A673 (cell line): ENCODE measurements around the gene NKD1. TPM values are rescaled to one million over a fixed set of nuclear protein-coding genes. Genes with fewer than 3 reads are reported as not detected.

Experiments
- BruUV-seq: library from RNA; stranded (reverse); fragments of 400-500 nt; replicated peaks from 2 replicates; lab custom pipeline; 2021; lab: Mats Ljungman, UMichigan
- CTCF ChIA-PET: fragments of 300-600 bp; sonication (Branson Sonifier 250); formaldehyde crosslinking; loops from one replicate; lab custom pipeline; 2022; ENCODE audit warnings: antibody characterized with exemption; lab: Charles Lee
- POLR2A ChIA-PET: fragments of 300-600 bp; sonication (Branson Sonifier 250); formaldehyde crosslinking; loops from one replicate; lab custom pipeline; 2022; ENCODE audit warnings: antibody characterized with exemption; ENCODE audit not compliant: low non-redundant PET; lab: Charles Lee
- DNase-seq: peaks from one replicate; pipeline ENCODE4 v3.0.0-alpha.2; 2015; ENCODE audit warnings: low spot score
- H3K27ac ChIP-seq: fragments of 200-600 bp; sonication (generic); 2 replicates; pipeline ENCODE4 v1.5.1; 2016; ENCODE audit warnings: mixed run types, low read depth, mild to moderate bottlenecking, mixed read lengths, antibody characterized with exemption, low read length; ENCODE audit not compliant: poor library complexity, severe bottlenecking
- H3K27me3 ChIP-seq: fragments of 200-600 bp; sonication (generic); replicated peaks from 2 replicates; pipeline ENCODE4 v1.6.1; 2017; ENCODE audit warnings: mixed run types, low read depth, mild to moderate bottlenecking, mixed read lengths, antibody characterized with exemption, low read length; ENCODE audit not compliant: insufficient read depth, poor library complexity
- H3K36me3 ChIP-seq: fragments of 200-600 bp; sonication (generic); 2 replicates; pipeline ENCODE4 v1.6.1; 2016; ENCODE audit warnings: mixed run types, mild to moderate bottlenecking, mixed read lengths, antibody characterized with exemption, low read length; ENCODE audit not compliant: insufficient read depth, poor library complexity, severe bottlenecking
- H3K4me1 ChIP-seq: fragments of 200-600 bp; sonication (generic); 2 replicates; pipeline ENCODE4 v1.6.1; 2017; ENCODE audit warnings: mixed run types, mild to moderate bottlenecking, mixed read lengths, antibody characterized with exemption, low read length; ENCODE audit not compliant: insufficient read depth, poor library complexity, severe bottlenecking
- H3K4me3 ChIP-seq: fragments of 200-600 bp; sonication (generic); 2 replicates; pipeline ENCODE4 v1.5.1; 2016; ENCODE audit warnings: low read depth, mixed run types, mild to moderate bottlenecking, mixed read lengths, low read length; ENCODE audit not compliant: poor library complexity, severe bottlenecking
- H3K9me3 ChIP-seq: fragments of 200-600 bp; sonication (generic); 2 replicates; pipeline ENCODE4 v1.6.1; 2016; ENCODE audit warnings: mixed run types, low read depth, mild to moderate bottlenecking, mixed read lengths, antibody characterized with exemption, low read length; ENCODE audit not compliant: poor library complexity, severe bottlenecking
- EZH2 ChIP-seq: fragments of 200-600 bp; sonication (generic); IDR thresholded peaks from 2 replicates; pipeline ENCODE4 v1.6.1; 2017; ENCODE audit warnings: borderline replicate concordance, low read depth, mild to moderate bottlenecking, mixed read lengths, antibody characterized with exemption, low read length; ENCODE audit not compliant: poor library complexity, severe bottlenecking
- intact Hi-C: fragments of 100-400 bp; cut with micrococcal nuclease; formaldehyde crosslinking; loops from one replicate; pipeline ENCODE4 v1.10.0; 2022; ENCODE audit not compliant: unreplicated experiment
- total RNA-seq: library from RNA; stranded (reverse); gene quantifications from 2 replicates; pipeline ENCODE4 v1.2.3, GENCODE V29; 2021
- TF ChIP-seq, protein P1 (sequence below): fragments of 300-800, 200-600 bp; sonication (generic); conservative IDR thresholded peaks from 2 replicates; pipeline ENCODE4 v1.5.1; 2017; ENCODE audit warnings: low read depth, mild to moderate bottlenecking, antibody characterized with exemption, low read length, moderate library complexity, mixed read lengths

Gene NKD1
- total RNA-seq, 1 experiment from 2014 or later, result 1.1 TPM

DNA sequence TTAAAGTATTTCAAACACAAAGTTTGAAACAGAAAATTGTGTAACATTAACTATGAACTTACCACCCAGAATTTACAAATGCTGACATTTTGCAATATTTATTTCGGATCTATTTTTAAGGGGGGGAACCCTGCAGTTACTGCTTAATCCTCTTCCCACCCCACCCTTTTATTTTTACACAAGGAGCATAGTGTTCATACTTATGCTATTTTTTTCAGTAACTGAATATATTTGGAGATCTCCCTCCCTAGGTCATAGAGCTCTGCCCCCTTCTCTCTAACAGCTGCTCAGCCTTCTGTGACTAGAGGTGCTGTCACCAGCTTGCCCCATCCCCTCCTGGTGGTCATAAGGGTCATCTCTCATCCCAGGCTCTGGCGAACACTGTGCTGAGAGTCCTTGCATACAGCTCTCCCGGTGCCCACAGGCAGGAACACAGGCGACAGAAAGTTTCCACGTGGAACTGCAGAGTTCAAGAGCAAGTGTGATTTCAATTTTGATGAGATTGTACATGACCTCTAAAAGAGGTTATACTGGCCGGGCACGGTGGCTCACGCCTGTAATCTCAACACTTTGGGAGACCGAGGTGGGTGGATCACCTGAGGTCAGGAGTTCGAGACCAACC lies 88.7 kb downstream of the NKD1 start:
- no peaks in the 10 kb centered on the region for H3K27me3 ChIP-seq
- ChIA-PET POLR2A (no interaction called here), CTCF (no interaction called here)
- no peak overlapping the region for H3K27ac ChIP-seq
- H3K4me1 ChIP-seq, result no peaks in the 10 kb centered on the region
- no peak overlapping the region for H3K4me3 ChIP-seq
- no peak for DNase-seq
- intact Hi-C loops, result no loop called here
- no TSS peak for BruUV-seq
- TF ChIP-seq EZH2, result no peak
- TF ChIP-seq, protein P1, sequence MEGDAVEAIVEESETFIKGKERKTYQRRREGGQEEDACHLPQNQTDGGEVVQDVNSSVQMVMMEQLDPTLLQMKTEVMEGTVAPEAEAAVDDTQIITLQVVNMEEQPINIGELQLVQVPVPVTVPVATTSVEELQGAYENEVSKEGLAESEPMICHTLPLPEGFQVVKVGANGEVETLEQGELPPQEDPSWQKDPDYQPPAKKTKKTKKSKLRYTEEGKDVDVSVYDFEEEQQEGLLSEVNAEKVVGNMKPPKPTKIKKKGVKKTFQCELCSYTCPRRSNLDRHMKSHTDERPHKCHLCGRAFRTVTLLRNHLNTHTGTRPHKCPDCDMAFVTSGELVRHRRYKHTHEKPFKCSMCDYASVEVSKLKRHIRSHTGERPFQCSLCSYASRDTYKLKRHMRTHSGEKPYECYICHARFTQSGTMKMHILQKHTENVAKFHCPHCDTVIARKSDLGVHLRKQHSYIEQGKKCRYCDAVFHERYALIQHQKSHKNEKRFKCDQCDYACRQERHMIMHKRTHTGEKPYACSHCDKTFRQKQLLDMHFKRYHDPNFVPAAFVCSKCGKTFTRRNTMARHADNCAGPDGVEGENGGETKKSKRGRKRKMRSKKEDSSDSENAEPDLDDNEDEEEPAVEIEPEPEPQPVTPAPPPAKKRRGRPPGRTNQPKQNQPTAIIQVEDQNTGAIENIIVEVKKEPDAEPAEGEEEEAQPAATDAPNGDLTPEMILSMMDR, result no peak
- no peaks in the 10 kb centered on the region for H3K36me3 ChIP-seq
- no peaks in the 10 kb centered on the region for H3K9me3 ChIP-seq

DNA sequence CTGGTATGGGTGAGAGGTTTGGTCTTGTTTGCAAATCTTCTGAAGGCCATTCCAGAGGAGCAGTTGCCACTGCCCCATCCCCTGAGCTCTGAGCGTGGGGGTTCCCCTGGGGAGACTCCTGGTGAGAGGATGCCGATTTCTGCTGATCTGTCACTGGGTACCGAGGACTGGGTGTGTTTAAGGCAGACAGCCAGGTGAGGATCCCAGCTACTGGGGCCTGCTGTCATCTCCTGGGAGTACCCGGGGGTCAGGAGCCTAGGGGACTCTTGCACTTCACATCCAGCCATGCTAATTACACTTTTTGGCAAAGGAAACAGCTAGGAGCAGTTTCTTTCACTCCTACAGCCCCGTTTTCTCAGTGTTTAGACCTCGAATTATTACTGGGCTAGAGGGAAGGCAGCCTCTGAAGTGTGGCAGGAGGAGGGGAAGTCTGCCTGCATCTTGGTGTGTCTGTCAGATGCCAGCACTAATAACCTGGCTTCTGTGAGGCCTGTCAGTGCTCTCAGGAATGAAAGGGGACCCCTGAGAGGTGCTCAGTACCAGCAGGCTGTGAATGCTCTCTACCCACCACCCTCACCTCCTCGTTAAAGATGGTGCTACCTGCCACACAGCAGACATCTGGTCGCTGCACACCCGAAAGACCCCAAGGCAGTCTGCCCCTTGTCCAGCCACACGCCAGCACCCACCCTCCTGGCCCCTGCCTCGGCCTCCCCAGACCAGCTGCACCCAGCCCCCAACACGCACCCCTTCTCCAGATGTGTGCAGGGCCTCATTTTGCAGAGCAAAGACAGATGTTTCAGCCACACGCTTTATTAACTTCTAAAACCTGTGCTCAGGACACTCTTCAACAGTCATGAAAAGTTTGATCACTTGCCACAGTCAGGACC lies 89.8 kb downstream of the NKD1 start:
- Histone ChIP-seq H3K36me3 (no peaks in the 10 kb centered on the region), H3K9me3 (no peaks in the 10 kb centered on the region), H3K4me3 (no peak overlapping the region), H3K27ac (no peak overlapping the region), H3K27me3 (no peaks in the 10 kb centered on the region), H3K4me1 (no peaks in the 10 kb centered on the region)
- ChIA-PET POLR2A (no interaction called here), CTCF (no interaction called here)
- DNase-seq, result no peak
- intact Hi-C loops, result no loop called here
- TF ChIP-seq EZH2, result no peak
- TF ChIP-seq, protein P1, result no peak
- BruUV-seq, result no TSS peak

DNA sequence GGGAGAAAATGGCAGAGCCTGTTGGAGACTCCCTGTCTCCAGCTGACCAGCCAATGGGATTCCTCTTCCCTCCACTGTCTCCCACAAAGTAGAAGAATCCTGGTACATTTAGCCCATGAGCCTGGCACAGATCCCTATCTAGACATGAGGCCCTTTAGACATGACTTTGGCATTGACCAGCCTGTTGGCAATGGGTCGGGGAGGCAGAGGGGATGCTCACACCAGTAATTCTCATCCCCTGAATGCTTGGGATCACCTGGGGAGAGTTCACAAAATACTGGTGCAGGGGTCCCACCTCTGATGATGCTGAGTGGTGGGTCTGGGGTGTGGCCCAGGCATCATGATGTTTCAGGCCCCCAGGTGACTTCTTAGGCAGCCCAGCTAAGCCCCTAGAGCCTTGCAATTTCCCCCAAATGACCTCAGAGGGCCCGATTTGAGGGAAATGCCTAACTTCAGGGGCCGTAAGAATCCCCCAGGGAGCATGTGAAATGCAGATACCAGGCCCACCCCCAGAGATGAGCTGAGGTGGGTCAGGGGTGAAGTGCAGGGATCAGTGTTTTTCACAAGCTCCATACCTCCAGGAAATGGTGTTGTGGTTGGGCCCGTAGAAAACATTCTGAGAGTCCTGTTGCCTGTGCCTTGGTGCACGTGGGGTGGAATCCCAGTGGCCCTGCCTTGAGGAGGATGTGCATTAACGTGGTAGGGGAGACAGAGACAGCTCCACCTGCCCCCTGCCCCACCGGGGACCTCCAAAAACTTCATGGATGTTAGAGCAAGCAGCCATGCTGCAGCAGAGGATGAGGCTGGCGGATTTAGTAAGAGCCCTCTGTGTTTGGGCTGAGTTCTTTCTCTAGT lies 90.8 kb downstream of the NKD1 start:
- Histone ChIP-seq H3K36me3 (no peaks in the 10 kb centered on the region), H3K4me3 (no peak overlapping the region), H3K27ac (no peak overlapping the region), H3K27me3 (no peaks in the 10 kb centered on the region), H3K4me1 (no peaks in the 10 kb centered on the region), H3K9me3 (no peaks in the 10 kb centered on the region)
- intact Hi-C loops, result no loop called here
- POLR2A ChIA-PET, result no interaction called here
- BruUV-seq, result no TSS peak
- TF ChIP-seq EZH2, result no peak
- TF ChIP-seq, protein P1, result no peak
- CTCF ChIA-PET, result no interaction called here
- no peak for DNase-seq
